ENCODE data around the gene ATP5F1E. TPM values are rescaled to one million over a fixed set of nuclear protein-coding genes. Genes with fewer than 3 reads are reported as not detected.

ATP5F1E gene
- total and polyA plus RNA-seq, 9 of the 15 experiments (the other 6 are each of a cell fraction or from before 2014, with no cell fraction given), result 60.3 to 162 (median 113) TPM

- 0 out of 2 replicates have a peak, but pooled peaks have one; percentile 18 for TF ChIP-seq SMARCE1 (IDR thresholded peaks at IDR 0.05)
- peak; percentile 76 for TF ChIP-seq POLR2AphosphoS5 (IDR thresholded peaks at IDR 0.05; ENCODE audit: control insufficient read depth, insufficient read depth, low read depth, low read length)
- TF ChIP-seq YY1 (IDR thresholded peaks at IDR 0.05; ENCODE audit: borderline replicate concordance in 1 of 3, control insufficient read depth in 1 of 3, extremely low read depth in 1 of 3, insufficient read depth in 3 of 3, insufficient read length in 1 of 3, insufficient replicate concordance in 2 of 3, low read depth in 1 of 3, low read length in 2 of 3), result peak; percentile 71 to 96 (median 90)
- TF ChIP-seq PRMT5 (CRISPR knock-in tag; IDR thresholded peaks at IDR 0.05), result no peak
- TF ChIP-seq ZC3H4 (CRISPR knock-in tag; IDR thresholded peaks at IDR 0.05; ENCODE audit: borderline replicate concordance), result no peak
- no peak for TF ChIP-seq CREM (IDR thresholded peaks at IDR 0.05; ENCODE audit: low read depth)
- TF ChIP-seq HDAC2 (IDR thresholded peaks at IDR 0.05), result peak; percentile 38; the same call in 1 of the 2 replicates
- no peak for TF ChIP-seq CBFA2T3 (IDR thresholded peaks at IDR 0.05)
- TF ChIP-seq, protein P1, sequence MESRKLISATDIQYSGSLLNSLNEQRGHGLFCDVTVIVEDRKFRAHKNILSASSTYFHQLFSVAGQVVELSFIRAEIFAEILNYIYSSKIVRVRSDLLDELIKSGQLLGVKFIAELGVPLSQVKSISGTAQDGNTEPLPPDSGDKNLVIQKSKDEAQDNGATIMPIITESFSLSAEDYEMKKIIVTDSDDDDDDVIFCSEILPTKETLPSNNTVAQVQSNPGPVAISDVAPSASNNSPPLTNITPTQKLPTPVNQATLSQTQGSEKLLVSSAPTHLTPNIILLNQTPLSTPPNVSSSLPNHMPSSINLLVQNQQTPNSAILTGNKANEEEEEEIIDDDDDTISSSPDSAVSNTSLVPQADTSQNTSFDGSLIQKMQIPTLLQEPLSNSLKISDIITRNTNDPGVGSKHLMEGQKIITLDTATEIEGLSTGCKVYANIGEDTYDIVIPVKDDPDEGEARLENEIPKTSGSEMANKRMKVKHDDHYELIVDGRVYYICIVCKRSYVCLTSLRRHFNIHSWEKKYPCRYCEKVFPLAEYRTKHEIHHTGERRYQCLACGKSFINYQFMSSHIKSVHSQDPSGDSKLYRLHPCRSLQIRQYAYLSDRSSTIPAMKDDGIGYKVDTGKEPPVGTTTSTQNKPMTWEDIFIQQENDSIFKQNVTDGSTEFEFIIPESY (CRISPR knock-in tag; IDR thresholded peaks at IDR 0.05), result 0 out of 2 replicates have a peak, but pooled peaks have one; percentile 32
- TF ChIP-seq ATF2 (CRISPR knock-in tag; IDR thresholded peaks at IDR 0.05), result no peak
- TF ChIP-seq, protein P2, sequence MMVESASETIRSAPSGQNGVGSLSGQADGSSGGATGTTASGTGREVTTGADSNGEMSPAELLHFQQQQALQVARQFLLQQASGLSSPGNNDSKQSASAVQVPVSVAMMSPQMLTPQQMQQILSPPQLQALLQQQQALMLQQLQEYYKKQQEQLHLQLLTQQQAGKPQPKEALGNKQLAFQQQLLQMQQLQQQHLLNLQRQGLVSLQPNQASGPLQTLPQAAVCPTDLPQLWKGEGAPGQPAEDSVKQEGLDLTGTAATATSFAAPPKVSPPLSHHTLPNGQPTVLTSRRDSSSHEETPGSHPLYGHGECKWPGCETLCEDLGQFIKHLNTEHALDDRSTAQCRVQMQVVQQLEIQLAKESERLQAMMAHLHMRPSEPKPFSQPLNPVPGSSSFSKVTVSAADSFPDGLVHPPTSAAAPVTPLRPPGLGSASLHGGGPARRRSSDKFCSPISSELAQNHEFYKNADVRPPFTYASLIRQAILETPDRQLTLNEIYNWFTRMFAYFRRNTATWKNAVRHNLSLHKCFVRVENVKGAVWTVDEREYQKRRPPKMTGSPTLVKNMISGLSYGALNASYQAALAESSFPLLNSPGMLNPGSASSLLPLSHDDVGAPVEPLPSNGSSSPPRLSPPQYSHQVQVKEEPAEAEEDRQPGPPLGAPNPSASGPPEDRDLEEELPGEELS (CRISPR knock-in tag; IDR thresholded peaks at IDR 0.05; ENCODE audit: borderline replicate concordance), result no peak
- TF ChIP-seq KHSRP (IDR thresholded peaks at IDR 0.05), result no peak
- TF ChIP-seq, protein P3, sequence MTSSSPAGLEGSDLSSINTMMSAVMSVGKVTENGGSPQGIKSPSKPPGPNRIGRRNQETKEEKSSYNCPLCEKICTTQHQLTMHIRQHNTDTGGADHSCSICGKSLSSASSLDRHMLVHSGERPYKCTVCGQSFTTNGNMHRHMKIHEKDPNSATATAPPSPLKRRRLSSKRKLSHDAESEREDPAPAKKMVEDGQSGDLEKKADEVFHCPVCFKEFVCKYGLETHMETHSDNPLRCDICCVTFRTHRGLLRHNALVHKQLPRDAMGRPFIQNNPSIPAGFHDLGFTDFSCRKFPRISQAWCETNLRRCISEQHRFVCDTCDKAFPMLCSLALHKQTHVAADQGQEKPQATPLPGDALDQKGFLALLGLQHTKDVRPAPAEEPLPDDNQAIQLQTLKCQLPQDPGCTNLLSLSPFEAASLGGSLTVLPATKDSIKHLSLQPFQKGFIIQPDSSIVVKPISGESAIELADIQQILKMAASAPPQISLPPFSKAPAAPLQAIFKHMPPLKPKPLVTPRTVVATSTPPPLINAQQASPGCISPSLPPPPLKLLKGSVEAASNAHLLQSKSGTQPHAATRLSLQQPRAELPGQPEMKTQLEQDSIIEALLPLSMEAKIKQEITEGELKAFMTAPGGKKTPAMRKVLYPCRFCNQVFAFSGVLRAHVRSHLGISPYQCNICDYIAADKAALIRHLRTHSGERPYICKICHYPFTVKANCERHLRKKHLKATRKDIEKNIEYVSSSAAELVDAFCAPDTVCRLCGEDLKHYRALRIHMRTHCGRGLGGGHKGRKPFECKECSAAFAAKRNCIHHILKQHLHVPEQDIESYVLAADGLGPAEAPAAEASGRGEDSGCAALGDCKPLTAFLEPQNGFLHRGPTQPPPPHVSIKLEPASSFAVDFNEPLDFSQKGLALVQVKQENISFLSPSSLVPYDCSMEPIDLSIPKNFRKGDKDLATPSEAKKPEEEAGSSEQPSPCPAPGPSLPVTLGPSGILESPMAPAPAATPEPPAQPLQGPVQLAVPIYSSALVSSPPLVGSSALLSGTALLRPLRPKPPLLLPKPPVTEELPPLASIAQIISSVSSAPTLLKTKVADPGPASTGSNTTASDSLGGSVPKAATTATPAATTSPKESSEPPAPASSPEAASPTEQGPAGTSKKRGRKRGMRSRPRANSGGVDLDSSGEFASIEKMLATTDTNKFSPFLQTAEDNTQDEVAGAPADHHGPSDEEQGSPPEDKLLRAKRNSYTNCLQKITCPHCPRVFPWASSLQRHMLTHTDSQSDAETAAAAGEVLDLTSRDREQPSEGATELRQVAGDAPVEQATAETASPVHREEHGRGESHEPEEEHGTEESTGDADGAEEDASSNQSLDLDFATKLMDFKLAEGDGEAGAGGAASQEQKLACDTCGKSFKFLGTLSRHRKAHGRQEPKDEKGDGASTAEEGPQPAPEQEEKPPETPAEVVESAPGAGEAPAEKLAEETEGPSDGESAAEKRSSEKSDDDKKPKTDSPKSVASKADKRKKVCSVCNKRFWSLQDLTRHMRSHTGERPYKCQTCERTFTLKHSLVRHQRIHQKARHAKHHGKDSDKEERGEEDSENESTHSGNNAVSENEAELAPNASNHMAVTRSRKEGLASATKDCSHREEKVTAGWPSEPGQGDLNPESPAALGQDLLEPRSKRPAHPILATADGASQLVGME (CRISPR knock-in tag; IDR thresholded peaks at IDR 0.05), result no peak
- TF ChIP-seq POLR2B (IDR thresholded peaks at IDR 0.05; ENCODE audit: low read depth, partially characterized antibody), result peak; percentile 71
- TF ChIP-seq ZNF583 (CRISPR knock-in tag; IDR thresholded peaks at IDR 0.05), result 0 out of 2 replicates have a peak, but pooled peaks have one; percentile 32
Measured at GRCh38 chr20:58980711-58981627, 51.2 kb downstream of the ATP5F1E start, which contains the start of gene NELFCD (continued).
